Measurements from ENCODE around the gene CACNA1E.

DNA sequence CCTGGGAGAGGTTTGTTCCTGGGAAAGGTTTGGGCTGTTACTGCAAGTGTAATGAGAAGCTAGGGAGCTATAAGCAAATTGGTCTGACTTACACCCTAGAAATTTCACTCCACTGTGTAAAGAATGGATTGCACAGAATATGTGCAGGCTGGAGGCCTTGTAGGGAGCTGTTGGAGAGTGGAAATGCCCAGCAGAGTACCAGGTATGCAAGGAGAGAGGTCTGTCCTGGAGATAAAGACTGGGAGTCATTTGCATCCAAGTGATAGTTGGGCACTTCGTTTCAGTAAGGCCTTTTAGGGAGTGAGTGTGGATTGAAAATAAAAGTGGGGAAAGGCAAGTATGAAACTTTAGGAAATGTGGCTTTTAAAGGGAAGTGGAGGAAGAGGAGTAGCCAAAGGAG is 75.8 kb downstream of the CACNA1E start:
- TF ChIP-seq POLR2AphosphoS5 (IDR thresholded peaks at IDR 0.05; ENCODE audit: low read depth, low read length) (no peak), POLR2A (IDR thresholded peaks at IDR 0.05; ENCODE audit: low read depth, low read length) (no peak), SPI1 (IDR thresholded peaks at IDR 0.05; ENCODE audit: low read depth, low read length) (no peak)
